ENCODE data around the gene TPP1. TPM values are rescaled to one million over a fixed set of nuclear protein-coding genes. Genes with fewer than 3 reads are reported as not detected.

TPP1 gene
- total RNA-seq, 4 donors from 2014 or later = 15.4 to 34.9 (median 27.8) TPM

DNA sequence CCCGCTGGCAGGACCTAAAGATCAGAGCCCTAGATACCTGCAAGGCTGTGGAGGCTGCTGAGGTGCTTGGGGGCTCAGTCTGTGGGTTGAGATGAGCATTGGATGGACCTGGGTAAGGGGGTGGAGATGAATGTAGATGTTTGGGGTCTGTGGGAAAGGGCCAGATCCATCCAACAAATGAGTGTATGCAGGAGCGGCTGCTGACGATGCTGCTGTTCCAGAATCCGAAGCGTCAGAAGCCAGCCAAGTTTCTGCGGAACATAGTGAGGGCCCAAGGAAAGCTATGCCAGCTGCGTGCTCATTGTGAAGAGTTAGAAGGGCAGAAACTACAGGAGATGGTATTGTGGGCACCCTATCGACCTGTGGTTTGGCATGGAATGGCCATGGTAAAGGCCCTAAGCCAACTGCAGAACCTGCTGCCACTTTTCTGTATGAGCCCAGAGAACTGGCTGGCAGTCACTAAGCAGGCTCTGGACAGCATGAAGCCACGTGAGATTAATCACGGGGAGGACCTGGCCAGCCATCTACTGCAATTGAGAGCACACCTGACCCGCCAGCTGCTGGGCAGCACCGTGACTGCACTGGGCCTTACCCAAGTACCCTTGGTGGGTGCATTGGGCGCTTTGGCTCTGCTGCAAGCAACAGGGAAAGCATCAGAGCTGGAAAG, 52.4 kb downstream of the TPP1 start:
- Histone ChIP-seq H3K4me3 (no peak overlapping the region), H3K9me3 (no peaks in the 10 kb centered on the region), H3K4me1 (peaks cover 0 to 17% (median 4%) of the 10 kb centered on the region in 3 donors), H3K27me3 (no peaks in the 10 kb centered on the region), H3K36me3 (peaks cover 0 to 31% (median 0%) of the 10 kb centered on the region in 3 donors), H3K27ac (no peak overlapping the region)
- intact Hi-C loops (cut with DNase I) = no loop called here
- WGBS, 2 donors = 81 to 97% methylated on average over 10 of the region's 13 CpGs
- TF ChIP-seq, protein P1, sequence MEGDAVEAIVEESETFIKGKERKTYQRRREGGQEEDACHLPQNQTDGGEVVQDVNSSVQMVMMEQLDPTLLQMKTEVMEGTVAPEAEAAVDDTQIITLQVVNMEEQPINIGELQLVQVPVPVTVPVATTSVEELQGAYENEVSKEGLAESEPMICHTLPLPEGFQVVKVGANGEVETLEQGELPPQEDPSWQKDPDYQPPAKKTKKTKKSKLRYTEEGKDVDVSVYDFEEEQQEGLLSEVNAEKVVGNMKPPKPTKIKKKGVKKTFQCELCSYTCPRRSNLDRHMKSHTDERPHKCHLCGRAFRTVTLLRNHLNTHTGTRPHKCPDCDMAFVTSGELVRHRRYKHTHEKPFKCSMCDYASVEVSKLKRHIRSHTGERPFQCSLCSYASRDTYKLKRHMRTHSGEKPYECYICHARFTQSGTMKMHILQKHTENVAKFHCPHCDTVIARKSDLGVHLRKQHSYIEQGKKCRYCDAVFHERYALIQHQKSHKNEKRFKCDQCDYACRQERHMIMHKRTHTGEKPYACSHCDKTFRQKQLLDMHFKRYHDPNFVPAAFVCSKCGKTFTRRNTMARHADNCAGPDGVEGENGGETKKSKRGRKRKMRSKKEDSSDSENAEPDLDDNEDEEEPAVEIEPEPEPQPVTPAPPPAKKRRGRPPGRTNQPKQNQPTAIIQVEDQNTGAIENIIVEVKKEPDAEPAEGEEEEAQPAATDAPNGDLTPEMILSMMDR (IDR thresholded peaks at IDR 0.05) = no peak
- no peak for TF ChIP-seq POLR2A (IDR thresholded peaks at IDR 0.05)
- no peak for DNase-seq

DNA sequence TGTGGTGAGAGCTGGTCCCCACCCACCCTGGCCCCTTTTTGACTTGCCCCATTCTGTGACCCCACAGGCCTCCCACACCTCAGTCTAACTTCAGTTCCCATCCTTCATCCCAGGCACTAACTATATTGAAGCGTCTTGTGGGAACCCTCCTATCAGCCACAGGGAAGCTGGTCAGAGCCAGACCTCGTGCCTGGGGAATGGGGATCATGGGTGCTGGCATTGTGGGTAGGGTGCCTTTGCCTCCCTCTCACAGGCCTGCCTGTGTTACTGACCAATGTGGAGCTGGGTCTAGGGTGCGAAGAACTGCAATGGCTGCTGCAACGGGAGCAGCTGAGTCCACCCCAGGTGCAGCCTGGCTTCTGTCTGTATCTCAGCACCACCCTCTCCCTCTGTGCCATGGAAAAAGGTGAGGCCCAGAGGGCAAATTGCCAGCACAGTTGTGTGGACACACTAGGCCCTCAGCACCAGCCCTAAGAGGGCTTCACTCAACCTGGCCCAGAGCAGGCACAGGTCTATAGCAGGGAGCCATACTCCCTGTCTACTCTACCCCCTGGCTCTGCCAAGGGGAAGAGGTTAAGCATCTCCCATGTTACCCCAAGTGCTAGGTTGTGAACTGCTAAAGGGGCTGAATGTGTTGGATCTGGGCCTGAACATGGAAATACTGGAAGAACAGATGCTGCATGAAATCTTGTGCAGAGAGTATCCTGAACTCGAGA, 53.1 kb downstream of the TPP1 start:
- Histone ChIP-seq H3K4me3 (no peak overlapping the region), H3K9me3 (no peaks in the 10 kb centered on the region), H3K4me1 (peaks cover 0 to 14% (median 4%) of the 10 kb centered on the region in 3 donors), H3K27me3 (no peaks in the 10 kb centered on the region), H3K27ac (no peak overlapping the region), H3K36me3 (peaks cover 0 to 30% (median 0%) of the 10 kb centered on the region in 3 donors)
- WGBS, 2 donors = 94 to 100% methylated on average over 1 of the region's 5 CpGs
- no peak for DNase-seq
- TF ChIP-seq, protein P1 (IDR thresholded peaks at IDR 0.05) = no peak
- intact Hi-C loops (cut with DNase I) = no loop called here

DNA sequence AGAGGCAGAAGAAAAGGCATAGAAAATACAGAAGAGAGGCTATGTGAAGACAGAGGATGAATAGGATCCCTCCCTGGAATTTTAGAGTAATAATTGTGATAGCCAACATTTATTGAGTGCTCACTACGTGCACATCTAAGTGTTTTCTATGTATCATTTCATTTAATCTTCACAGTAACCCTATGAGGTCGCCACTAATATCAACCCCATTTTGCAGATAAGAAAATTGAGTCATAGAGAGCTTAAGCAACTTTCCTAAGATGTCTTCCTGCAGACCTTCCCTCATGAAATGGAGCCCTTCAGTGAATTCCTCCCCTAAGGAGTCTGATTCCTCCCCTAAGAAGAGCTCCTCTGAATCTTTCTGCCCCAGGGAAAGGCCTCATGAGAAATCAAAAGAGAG, 53.9 kb downstream of the TPP1 start:
- TF ChIP-seq, protein P1 (IDR thresholded peaks at IDR 0.05) = no peak
- no peak for TF ChIP-seq POLR2A (IDR thresholded peaks at IDR 0.05)
- no peaks in the 10 kb centered on the region for H3K9me3 ChIP-seq

DNA sequence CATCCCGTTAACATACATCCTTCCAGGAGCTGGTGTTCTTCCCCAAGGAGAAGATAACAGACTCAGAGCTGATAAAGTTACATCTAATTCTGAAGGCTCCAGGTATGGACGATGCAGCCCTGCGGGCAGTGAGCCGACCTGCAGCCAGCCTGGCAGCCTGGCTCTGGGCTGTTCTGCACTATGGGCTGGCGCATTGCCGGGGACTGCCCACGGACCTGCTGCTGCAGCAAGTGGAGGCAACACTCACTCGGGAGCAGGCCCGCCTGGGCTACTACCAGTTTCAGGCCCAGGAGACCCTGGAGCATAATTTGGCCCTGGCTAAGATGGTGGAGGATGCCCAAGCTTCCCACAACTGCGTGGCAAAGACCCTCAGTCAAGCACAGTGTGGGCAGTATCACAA, 55.6 kb downstream of the TPP1 start:
- H3K4me1 ChIP-seq = peaks cover 0 to 13% (median 2%) of the 10 kb centered on the region in 3 donors
- no peak for DNase-seq
- no peak for TF ChIP-seq POLR2A (IDR thresholded peaks at IDR 0.05)
- TF ChIP-seq, protein P1 (IDR thresholded peaks at IDR 0.05) = no peak
- no peaks in the 10 kb centered on the region for H3K9me3 ChIP-seq
- no peaks in the 10 kb centered on the region for H3K27me3 ChIP-seq
- intact Hi-C loops (cut with DNase I) = no loop called here
- H3K27ac ChIP-seq = no peak overlapping the region
- WGBS, 2 donors = 78 to 82% methylated on average over 5 to 7 of the region's 10 CpGs
- peaks cover 0 to 23% (median 0%) of the 10 kb centered on the region in 3 donors for H3K36me3 ChIP-seq
- no peak overlapping the region for H3K4me3 ChIP-seq

More for the DNA sequence above, 53.9 kb downstream of the TPP1 start:
- Histone ChIP-seq H3K4me3 (no peak overlapping the region), H3K4me1 (peaks cover 0 to 17% (median 4%) of the 10 kb centered on the region in 3 donors), H3K36me3 (peaks cover 0 to 22% (median 0%) of the 10 kb centered on the region in 3 donors), H3K27me3 (no peaks in the 10 kb centered on the region), H3K27ac (no peak overlapping the region)
- intact Hi-C loops (cut with DNase I) = no loop called here
- DNase-seq = no peak
- 82 to 83% methylated on average over 2 of the region's 2 CpGs for WGBS, 2 donors

DNA sequence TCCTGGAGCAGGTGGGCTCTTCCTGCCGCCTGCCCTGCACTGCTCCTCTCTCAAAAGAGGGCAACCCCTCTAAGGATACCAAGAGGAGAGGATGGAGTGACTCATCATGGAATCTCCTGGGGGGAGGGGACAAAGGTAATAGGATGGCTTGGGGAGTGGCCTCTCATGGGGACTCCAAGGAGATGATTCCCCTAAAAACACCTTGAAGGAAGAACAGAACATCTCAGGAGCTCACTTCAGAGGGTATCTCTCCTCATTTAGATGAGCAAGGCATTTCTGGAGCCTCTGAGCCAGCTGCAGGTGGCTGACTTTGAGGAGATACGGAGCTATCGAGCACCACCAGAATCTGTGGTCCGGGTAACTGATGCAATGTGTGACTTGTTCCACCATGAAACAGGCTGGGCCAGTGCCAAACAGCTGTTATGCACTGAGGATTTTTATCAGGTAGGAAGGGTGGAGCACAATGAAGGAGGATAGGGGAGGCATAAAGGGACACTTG, 56.1 kb downstream of the TPP1 start:
- DNase-seq = no peak
- no peak overlapping the region for H3K4me3 ChIP-seq
- peaks cover 0 to 23% (median 0%) of the 10 kb centered on the region in 3 donors for H3K36me3 ChIP-seq
- H3K4me1 ChIP-seq = peaks cover 0 to 8% (median 0%) of the 10 kb centered on the region in 3 donors
- 98% methylated on average over 4 of the region's 4 CpGs; no CpG with 5 or more reads in 1 of the 2 donors for WGBS, 2 donors
- TF ChIP-seq, protein P1 (IDR thresholded peaks at IDR 0.05) = no peak
- no peaks in the 10 kb centered on the region for H3K27me3 ChIP-seq
- no peak overlapping the region for H3K27ac ChIP-seq
- intact Hi-C loops (cut with DNase I) = no loop called here
- no peaks in the 10 kb centered on the region for H3K9me3 ChIP-seq
